ENCODE results near the gene CLCN7. TPM values are rescaled to one million over a fixed set of nuclear protein-coding genes. Genes with fewer than 3 reads are reported as not detected.
A peak's percentile ranks its signal among the peaks of the same experiment; 100 is the strongest.

Gene CLCN7
- total and polyA plus RNA-seq, 2 of the 8 experiments (the other 6 are each of a cell fraction or from before 2014, with no cell fraction given): 38.6 to 81.5 TPM

- H3K18ac ChIP-seq (ENCODE audit: extremely low read depth, low read length): no peak overlapping the region; the same call in 1 of the 2 replicates
- H4K20me1 ChIP-seq (replicated peaks in 1 of 2; ENCODE audit: control insufficient read depth in 1 of 2, insufficient read depth in 2 of 2, low read length in 2 of 2): peaks cover 0 to 7% of the 10 kb centered on the region in 2 experiments
- 0 out of 2 replicates have a peak overlapping the region, but pooled peaks have one; percentile 9 for H2BK5ac ChIP-seq (ENCODE audit: low read depth, low read length)
- peaks cover 0 to 4% (median 3%) of the 10 kb centered on the region in 4 experiments; a peak in 6 of 7 replicates for H3K4me1 ChIP-seq (replicated peaks in 1 of 4; ENCODE audit: control insufficient read depth in 3 of 4, insufficient read depth in 4 of 4, low read length in 3 of 4)
- peak overlapping the region; percentile 49 for H3K27ac ChIP-seq (ENCODE audit: low read depth, low read length)
- peak overlapping the region; percentile 60 for H4K8ac ChIP-seq (ENCODE audit: extremely low read depth, insufficient read depth, low read length)
- POLR2A ChIA-PET (ENCODE audit: partially characterized antibody): interaction anchor here (0.7 to 4.0 kb wide), 16 partner anchors 8 to 545 kb away, joined by 3 to 18 read pairs (median 4); partner anchors contain the start of genes MAPK8IP3, PERCC1 and RPS2
- peak overlapping the region; percentile 50; the same call in 1 of the 2 replicates for H2BK12ac ChIP-seq (ENCODE audit: low read depth, low read length)
- WGBS, 2 experiments (ENCODE audit: extremely low coverage in 1 of 2, insufficient coverage in 1 of 2, insufficient read length in 1 of 2, insufficient replicate concordance in 2 of 2, low coverage in 1 of 2, low lambda C conversion rate in 2 of 2, missing lambda C conversion rate in 1 of 2): 4% methylated on average over 19 of the region's 22 CpGs; no CpG with 5 or more reads in 1 of the 2 experiments
- H3K56ac ChIP-seq (replicated peaks; ENCODE audit: insufficient read length, low read depth, low read length): peak overlapping the region; percentile 26
- peak overlapping the region; percentile 2 for H4K91ac ChIP-seq (replicated peaks; ENCODE audit: insufficient read length, low read length)
- peak overlapping the region; percentile 78 to 87 (median 85) for H3K9ac ChIP-seq (replicated peaks in 1 of 4; ENCODE audit: extremely low read depth in 1 of 4, low read depth in 3 of 4, low read length in 3 of 4)
- no peak overlapping the region for H2BK20ac ChIP-seq (ENCODE audit: low read length)
- DNase-seq (ENCODE audit: low read depth in 1 of 2, low spot score in 2 of 2): no peak
- H3K14ac ChIP-seq (ENCODE audit: insufficient read length): no peak overlapping the region
- H4K5ac ChIP-seq (ENCODE audit: insufficient read length, low read depth, low read length): peak overlapping the region; percentile 18
- no peak overlapping the region for H3K23ac ChIP-seq (ENCODE audit: insufficient read length)
- H2AK5ac ChIP-seq (ENCODE audit: low read depth, low read length): peak overlapping the region; percentile 28; the same call in 1 of the 2 replicates
- H3K9me3 ChIP-seq (ENCODE audit: insufficient read depth in 2 of 2, low read depth in 1 of 2, low read length in 1 of 2): no peaks in the 10 kb centered on the region
- H2AFZ ChIP-seq (ENCODE audit: low read length): no peak overlapping the region
- peaks cover 5 to 21% of the 10 kb centered on the region in 2 experiments for H3K79me2 ChIP-seq (ENCODE audit: control insufficient read depth in 1 of 2, insufficient read depth in 2 of 2, low read length in 2 of 2)
- TF ChIP-seq SAP30 (IDR thresholded peaks at IDR 0.05; ENCODE audit: insufficient read depth, insufficient replicate concordance, low read length) (peak; percentile 89), ASH2L (IDR thresholded peaks at IDR 0.05; ENCODE audit: low read length) (no peak)
- H2BK120ac ChIP-seq (replicated peaks; ENCODE audit: low read depth, low read length): no peak overlapping the region
- H3K4me3 ChIP-seq (ENCODE audit: extremely low read depth in 1 of 4, insufficient read depth in 2 of 4, low read depth in 3 of 4, low read length in 4 of 4): peak overlapping the region; percentile 87 to 97 (median 93)
- peaks cover 5% of the 10 kb centered on the region; the same call in 1 of the 2 replicates for H3K79me1 ChIP-seq (ENCODE audit: low read depth, low read length)
- H3K4me2 ChIP-seq (ENCODE audit: insufficient read depth in 1 of 2, low read depth in 2 of 2, low read length in 2 of 2): peak overlapping the region; percentile 95 to 97
- FAIRE-seq: no peak
- CTCF ChIA-PET (ENCODE audit: partially characterized antibody): interaction anchor here (0.9 kb wide), 1 partner anchor 57 kb away, joined by 3 read pairs; no protein-coding TSS in a partner anchor
- H3K36me3 ChIP-seq (ENCODE audit: control insufficient read depth in 2 of 4, insufficient read depth in 4 of 4, low read length in 3 of 4): no peaks in the 10 kb centered on the region; a peak in 1 of 8 replicates
- H3K27me3 ChIP-seq (replicated peaks in 1 of 4; ENCODE audit: control insufficient read depth in 3 of 4, extremely low read depth in 1 of 4, insufficient read depth in 3 of 4, low read length in 3 of 4): no peaks in the 10 kb centered on the region
- no peak overlapping the region for H2BK15ac ChIP-seq (ENCODE audit: low read length)
- H3K23me2 ChIP-seq (ENCODE audit: low read depth, low read length): peaks cover 8% of the 10 kb centered on the region
- H3K4ac ChIP-seq (replicated peaks; ENCODE audit: insufficient read length, low read depth, low read length): peak overlapping the region; percentile 91
Observed at GRCh38 chr16:1420111-1420539, 54.7 kb downstream of the CLCN7 start.
